Stimulated activated CD8-positive, alpha-beta memory T cell treated with anti-CD3 and anti-CD28 coated beads, Interleukin-12 subunit alpha, Interleukin-12 subunit beta, amount 100 ng/mL, for 1 hour (primary cell): ENCODE data around the gene EMX1.

ENCODE experiments used
- DNase-seq: peaks from one replicate; pipeline ENCODE4 v3.0.0-alpha.2; 2020; ENCODE audit warnings: low read depth

EMX1 gene

GRCh38 chr2:72943540-72944395, 26.4 kb downstream of the EMX1 start:
- no peak for DNase-seq

DNA sequence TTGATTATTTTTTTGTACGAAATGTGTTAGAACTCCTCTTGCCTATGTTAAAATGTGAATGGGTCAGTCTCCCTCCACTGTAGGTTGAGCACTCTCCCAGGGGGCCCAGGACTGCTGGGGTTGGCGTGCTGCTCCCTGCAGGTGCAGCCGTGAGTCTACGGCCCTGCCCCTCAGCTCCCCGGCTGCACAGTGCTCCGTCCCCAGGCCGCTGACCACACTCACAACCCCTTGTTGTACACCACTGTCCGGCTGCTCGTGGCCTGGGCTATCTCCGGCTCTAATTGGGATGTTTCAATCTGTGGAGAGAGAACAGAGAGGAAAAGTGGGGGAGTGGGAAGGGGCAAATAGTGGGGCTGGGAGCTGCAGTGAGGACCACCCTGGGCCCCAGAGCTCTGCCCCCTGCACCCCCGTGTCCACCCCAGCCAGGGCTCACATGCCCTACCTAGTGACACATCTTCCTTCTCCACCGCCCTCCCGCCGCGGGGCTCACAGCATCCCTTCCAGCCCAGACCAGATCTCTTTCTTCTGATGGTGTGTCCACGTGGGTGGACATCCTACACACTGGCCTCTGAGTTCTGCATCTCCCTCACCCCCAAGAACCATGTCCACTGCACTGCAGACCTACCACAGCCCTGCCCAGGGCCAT, 27.6 kb downstream of the EMX1 start:
- DNase-seq = no peak

DNA sequence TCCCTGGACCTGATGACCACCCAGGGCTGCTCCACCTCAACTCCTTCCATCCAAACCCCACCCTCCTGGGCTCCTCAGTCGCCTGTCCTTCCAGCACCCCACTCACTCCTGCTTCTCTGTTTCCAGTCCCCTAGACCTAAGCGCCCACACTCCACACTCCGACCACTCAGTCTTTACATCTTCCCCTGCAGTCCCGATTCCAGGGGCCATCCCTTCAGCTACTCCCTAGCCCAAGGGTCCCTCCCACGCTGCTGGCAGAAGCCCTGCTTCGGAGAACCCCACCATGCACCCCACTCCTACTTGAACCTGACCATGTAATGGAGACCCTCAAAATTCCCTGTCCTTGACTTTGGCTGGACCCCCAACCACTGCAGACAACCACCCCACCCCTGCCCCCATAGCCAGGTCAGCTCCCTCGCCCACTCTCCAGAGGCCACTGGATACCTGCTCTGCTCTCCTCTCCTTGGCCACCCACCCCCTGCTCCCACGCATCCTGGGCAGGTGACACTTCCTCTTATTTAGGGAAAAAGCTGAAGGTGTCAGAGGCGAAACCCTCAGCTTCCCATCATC, 28.2 kb downstream of the EMX1 start:
- DNase-seq = no peak

GRCh38 chr2:72946466-72946865, 29.1 kb downstream of the EMX1 start:
- DNase-seq = no peak

- DNase-seq = no peak
Measured at GRCh38 chr2:72947952-72948830, 30.9 kb downstream of the EMX1 start.

DNA sequence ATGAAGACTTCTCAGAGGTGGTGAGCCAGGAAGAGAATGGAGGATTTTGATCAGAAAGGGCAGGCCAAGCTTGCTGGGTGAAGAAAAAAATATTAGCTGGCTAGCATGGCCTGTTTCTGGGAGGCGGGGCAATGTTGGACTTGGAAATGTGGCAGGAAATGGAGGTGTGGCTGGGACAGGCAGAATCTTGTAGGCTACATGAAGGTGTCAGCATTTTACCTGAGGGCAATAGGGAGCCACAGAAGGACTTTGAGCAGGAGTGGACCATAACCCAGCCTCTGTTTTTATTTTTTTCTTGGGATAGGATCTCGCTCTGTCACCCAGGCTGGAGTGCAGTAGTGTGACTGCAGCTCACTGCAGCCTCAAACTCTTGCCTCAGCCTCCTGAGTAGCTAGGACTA, 31.7 kb downstream of the EMX1 start:
- DNase-seq = no peak

DNA sequence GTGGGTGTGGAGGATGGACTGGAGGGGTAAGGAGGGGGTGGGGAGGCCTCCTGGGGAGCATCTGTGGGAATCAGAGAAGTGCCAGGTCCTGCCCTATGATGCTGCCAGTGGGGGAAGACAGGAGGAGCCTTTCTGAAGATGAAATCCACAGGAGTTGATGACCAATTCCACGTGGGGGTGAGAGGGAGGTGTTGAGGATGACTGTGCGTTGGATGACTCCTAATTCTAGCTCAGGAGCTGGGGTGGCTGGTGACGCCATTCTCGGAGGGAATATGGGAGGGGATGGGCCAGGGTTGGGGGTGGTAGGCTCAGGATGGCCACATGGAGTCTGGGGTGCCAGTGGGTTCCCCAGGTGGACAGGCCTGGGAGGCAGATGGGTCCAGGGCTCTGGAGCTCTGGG, 32.3 kb downstream of the EMX1 start:
- DNase-seq = no peak

DNA sequence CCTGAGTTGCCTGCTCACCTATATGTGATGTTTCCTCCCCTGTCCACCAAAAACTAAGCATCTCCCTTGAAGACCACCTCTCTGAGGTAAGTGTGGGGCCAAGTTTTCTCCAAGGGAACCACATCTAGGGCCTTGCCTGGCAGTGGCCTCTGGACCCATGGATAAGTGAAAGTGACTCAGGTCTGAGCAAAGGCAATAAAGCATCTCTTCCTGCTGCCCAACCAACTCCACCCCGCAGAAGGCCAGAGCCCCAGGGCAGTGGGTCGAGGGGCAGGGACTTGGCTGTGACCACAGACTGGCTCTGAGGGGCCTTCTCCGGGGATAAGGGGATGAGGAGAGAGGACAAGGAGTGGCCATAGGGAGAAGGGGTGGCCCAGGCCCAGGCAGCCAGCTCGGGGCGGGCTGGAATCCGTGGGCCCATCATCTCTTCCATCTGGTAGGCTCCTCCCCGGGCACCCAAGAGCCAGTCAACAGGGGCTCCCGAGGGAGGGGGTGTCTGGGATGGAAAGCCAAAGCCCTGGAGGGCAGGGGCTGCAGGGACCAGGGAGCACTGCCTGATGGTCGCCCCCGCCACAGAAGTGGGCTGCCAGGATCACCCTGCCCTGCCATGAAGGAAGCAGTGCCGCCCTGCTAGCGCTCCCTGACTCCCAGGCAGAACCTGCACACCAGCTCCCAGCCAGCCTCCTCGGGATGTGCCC, 33.4 kb downstream of the EMX1 start:
- no peak for DNase-seq

GRCh38 chr2:72951303-72952095, 34.2 kb downstream of the EMX1 start:
- no peak for DNase-seq

DNA sequence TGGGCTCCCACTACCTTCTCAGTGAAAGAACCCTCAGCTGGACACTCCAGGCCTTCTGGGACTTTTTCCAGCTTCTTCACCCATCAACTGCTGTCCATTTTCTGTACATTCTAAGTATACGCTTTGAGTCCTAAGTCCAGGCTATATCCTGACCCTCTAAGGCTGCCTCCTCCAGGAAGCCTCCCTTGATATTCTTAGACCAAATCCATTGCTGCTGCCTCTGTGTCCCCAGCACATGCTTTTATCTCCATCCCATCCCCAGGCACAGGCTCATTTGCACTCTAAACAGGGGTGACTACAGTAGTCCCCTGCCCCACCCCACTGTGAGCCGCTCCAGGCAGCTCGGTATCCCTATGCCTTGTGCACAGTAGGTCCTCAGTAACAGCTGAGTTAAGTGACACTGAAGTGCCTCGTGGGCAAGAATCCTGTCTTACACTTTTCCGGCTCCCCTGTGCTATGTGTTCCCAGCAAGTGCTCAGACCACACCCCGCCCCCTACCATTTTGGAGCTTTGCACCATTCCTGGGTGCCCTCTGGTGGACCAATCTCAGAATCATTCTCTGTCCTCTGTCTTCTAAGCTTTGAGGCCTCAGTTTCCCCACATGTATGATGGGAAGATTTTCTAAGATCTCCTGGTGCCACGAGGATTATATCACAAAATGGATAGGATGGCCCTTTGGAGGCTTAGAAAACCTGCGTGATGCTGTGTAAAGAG, 34.9 kb downstream of the EMX1 start:
- DNase-seq = no peak

DNA sequence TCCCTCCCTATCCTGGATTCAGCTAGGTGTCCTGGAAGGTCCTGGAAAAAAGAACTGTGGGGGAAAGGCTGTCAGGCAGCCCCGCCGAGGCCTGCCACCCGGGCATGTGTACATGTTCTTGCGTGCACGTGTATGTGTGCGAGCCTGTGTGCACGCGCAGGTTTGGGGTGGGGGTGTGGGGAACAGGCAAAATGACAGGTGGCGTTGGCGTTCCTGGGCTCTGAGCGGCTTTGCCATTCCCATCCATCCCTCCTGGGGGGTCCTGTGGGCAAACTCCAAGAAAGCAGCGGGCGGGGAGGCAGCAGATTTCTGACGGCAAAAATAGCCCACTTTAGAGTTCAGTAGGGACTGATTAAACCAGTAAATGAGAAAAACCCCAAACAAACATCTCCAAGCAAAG, 35.6 kb downstream of the EMX1 start:
- no peak for DNase-seq

- DNase-seq = no peak
Measured at GRCh38 chr2:72953528-72953927, 36.2 kb downstream of the EMX1 start.

- peak; percentile 5 for DNase-seq
Measured at GRCh38 chr2:72953976-72954375, 36.7 kb downstream of the EMX1 start.

GRCh38 chr2:72954376-72955227, 37.3 kb downstream of the EMX1 start:
- no peak for DNase-seq

- DNase-seq = no peak
Measured at GRCh38 chr2:72955228-72956049, 38.1 kb downstream of the EMX1 start.

DNA sequence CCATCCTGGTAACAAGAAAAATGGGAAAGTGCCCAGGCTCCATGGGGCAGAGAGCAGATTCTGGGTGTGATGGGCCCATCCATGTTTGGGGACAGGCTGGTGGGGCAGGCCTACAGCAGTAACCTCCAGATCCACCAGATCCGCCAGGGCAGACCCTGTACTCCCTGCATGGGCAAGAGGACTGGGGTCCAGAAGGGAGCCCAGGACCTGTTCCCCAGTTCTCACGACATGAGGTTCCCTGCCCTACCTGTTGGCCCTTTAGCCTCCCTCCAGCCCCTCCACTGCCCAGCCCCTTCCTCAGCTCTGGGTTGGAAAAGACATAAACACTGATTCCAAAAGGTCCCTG, 38.7 kb downstream of the EMX1 start:
- no peak for DNase-seq

DNA sequence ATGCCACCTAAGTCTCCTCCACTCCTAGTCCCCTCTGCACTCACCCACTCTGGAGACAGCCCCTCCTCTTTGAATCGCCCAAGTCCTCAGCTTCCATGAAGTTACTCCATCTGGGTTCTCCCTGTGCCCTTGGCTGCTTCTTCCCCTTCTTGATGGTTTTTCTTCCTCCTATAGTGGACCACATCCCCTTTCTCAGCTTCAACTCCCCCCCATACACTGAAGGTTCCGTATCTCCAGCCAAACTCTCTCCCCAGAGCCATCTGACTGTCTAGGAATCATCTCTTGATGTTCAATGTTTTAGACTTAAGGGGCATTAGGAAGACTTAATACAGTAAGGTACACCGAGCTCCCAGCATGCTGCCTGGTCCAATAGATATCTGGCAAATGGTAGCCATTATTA, 39.6 kb downstream of the EMX1 start:
- no peak for DNase-seq
